SKM-1 (cell line): ENCODE measurements around the gene LYG2.
A peak's percentile ranks its signal among the peaks of the same experiment; 100 is the strongest.
"Not testable (repeated sequence)": the region's sequence is repeated elsewhere in the genome, so short reads cannot be mapped to it uniquely, and the experiment has no call there.

Experiments
- DNase-seq: peaks from one replicate; lab custom pipeline; 2025; ENCODE audit not compliant: unreplicated experiment; lab: John Stamatoyannopoulos, UW

The LYG2 gene

DNA sequence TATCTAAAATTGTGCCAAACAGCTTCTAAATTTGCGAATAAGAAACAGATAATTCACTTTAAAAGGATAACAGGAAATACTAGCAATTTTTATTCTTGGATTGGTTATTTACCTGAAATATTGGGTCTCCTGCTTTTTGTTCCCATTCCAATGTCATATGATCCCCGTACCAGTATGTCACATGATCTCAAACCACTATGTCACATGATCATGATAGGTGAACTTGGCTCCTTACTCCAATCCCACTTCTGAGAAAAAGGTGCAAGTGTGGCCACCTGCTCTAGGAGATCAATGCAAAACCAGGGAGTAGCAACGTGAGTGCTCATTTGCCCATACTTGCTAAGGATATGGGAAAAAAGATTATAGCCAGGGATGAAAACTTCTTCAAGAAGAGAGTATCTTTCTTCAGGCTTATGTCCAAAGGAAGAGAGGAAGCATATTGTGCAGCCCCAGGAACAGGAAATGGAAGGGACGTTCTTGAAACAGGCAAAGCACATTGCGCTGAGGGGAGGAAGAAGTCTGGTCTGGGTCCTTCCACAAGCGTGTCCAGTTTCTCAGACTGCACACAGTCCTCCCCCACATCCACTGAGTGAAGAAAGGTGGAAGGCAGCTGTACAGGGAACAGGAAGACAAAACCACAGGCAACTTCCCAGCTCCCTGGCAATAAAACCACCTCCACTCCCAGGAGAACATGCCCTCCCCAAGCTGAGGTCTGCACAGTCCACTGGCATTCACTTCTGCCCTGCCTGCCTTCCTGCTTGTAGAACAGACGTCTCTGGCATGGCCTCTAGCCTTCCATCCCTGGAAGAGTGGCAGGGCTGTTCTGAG, at the start of gene LYG2:
Gene LYG2, minus strand, starts transcription at position 176 of the 828 bp plus-strand sequence. CDS start 1,406 bp downstream, outside the sequence.
- DNase-seq = peak; percentile 32

DNA sequence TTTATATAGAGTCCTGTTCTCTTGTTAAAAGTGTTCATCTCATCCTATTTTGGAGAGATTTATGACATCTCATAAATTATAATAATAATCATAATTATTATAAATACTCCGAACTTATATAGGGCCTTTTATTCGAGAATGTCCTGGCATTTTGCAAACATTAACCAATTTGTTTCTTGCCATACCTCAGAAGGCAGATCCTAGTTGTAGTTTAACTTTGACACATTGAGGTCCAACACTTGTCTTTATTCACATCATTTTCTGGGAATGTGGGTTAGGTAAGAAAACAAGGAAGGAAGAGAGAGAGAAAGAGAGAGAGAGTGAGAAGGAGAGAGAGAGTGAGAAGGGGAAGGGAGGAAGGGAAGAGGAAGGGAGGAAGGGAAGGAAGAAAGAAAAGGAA, 45.6 kb upstream of the LYG2 start, which contains the start of gene LYG1:
Gene LYG1, minus strand, starts transcription at position 101 of the 400 bp plus-strand sequence. CDS start 5,527 bp downstream, outside the sequence.
- not testable (repeated sequence) for DNase-seq

DNA sequence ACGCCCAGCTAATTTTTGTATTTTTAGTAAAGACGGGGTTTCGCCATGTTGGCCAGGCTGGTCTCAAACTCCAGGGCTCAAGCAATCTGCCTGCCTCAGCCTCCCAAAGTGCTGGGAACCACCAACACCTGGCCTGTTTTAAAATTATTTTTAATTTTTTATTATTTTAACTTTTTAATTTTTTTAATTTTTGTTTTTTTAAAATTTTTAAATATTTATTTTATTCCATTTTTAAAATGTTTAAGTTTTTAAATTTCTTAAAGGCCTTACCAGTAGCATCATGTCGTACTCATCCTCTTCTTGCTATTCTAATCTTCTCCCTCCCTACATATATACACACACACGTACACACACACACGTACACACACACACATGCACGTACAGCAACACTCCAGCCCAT, 44.1 kb upstream of the LYG2 start:
- DNase-seq = no peak

DNA sequence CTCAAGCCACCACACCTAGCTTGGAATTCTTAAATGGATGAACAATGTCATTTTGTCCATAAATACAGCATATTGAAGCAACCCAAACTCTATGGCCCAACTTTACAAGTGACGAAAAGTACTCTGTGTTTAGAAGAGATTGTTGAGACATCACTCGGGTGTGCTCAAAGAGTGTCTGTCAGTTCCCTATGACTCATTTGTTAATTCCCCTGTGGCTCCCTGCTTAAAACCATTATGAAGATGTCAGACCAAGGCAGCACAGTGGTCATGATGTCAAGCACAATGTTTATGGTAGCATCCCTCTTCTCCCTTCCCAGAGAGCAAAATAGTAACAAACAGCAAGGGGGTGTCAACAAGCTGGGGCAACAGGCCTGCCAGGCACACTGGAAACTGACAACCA, 42.5 kb upstream of the LYG2 start:
- no peak for DNase-seq

- no peak for DNase-seq
Observed at GRCh38 chr2:99285526-99285925, 30.1 kb upstream of the LYG2 start.

DNA sequence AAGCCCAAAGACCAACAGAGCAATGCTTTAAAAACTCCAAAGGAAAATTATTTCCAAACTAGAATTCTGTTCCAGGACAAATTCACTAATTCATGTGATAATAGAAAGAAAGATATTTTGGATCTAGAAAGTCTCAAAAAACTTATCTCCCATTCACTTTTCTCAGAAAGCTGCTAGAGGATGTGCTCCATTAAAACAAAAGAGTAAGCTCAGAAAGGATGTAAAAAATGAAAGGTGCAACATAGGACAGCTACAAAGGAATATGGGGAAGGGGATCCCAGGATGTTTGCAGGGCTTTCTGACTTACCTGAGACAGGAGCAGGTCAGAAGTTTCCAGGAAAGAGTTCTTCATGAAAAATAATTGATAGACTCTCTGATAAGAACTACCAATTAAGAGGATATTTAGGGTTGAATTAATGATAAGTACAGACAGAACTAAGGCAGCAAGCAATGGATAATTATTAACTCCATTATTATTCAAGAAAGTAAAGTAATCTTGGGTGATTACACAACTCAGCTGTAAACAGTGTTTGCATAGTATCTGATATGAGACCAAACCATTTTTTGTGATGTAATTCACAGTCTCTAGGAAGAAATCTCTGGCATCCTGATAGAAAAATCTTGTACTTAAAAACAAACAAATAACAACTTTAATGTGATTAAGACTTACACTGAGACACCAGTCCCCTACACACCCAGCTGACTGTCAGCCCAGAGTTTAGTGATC, 24.7 kb upstream of the LYG2 start:
- no peak for DNase-seq

GRCh38 chr2:99278793-99279291, 23.4 kb upstream of the LYG2 start:
- DNase-seq = no peak

- DNase-seq = not testable (repeated sequence)
Observed at GRCh38 chr2:99278195-99278765, 22.8 kb upstream of the LYG2 start.

GRCh38 chr2:99275882-99276281, 20.4 kb upstream of the LYG2 start:
- no peak for DNase-seq

GRCh38 chr2:99261242-99261641, 5.8 kb upstream of the LYG2 start:
- DNase-seq = no peak

DNA sequence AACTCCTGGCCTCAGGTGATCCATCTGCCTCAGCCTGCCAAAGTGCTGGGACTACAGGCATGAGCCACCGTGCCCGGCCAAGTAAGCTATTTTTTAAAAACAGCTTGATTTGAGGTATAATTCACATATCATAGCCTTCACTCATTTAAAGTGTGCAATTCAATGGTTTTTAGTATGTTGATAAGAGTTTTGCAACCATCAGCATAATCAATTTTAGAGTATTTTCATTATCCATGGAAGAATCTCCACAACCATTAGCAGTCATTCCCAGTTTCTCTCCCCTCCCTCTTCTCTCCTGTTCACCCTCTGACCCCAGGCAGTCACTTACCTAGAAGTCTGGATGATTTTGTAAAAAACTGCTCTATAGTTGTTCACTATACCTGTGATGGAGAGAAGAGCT, 4.7 kb upstream of the LYG2 start:
- DNase-seq = no peak

DNA sequence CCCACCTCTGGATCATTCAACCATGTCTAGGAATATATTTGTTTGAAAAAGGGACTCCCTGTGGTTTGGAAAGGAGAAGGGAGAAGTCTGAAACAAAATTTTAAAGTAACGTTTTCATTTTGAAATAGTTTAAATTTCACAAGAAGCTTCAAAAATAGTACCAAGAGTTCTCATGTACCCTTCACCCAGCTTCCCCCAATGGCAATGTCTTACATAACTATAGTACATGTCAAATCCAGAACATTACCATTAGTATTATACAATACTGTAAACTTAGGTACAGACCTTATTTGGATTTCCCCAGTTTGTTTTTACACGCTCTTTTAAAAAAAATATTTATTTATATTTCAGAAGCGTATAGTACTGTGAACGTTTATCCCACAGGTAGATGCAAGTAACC, 4.0 kb upstream of the LYG2 start:
- no peak for DNase-seq

DNA sequence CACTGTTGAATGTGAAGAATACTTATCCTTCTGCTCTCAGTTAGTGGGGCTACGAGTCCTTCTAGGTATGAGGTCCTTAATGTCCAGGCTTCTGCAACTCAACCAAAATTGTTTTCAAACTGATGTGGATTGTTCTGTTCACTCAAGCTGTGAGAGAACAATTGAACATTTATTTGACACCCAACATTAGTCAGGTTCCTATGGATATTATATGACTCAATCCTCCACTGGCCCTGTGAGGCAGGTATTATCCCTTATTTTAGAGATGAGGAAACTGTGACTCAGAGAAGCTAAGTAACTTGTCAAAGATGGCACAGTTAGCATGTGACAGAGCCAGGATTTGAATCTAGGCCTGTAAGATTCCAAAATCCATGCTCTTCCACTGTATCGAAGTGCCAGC, 1.2 kb upstream of the LYG2 start:
- DNase-seq = no peak

DNA sequence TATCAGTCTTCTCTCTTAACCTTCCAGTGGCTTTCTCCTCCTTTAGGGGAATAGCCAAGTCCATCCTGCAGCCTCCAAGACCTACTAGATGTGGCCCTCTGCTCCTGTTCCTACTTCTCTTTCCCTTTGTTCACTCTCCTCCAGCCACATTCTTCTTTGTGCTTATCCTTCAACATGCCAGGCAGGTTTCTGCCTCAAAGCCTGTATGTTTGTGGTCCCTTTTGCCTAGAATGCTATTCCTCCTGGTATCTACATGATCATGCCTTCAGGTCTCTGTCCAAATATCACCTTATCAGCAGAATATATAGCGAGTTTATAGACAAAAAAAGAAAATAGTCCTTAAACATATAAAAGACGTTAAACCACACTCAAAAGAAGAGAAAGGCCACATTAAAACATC, 5.5 kb downstream of the LYG2 start:
- no peak for DNase-seq

DNA sequence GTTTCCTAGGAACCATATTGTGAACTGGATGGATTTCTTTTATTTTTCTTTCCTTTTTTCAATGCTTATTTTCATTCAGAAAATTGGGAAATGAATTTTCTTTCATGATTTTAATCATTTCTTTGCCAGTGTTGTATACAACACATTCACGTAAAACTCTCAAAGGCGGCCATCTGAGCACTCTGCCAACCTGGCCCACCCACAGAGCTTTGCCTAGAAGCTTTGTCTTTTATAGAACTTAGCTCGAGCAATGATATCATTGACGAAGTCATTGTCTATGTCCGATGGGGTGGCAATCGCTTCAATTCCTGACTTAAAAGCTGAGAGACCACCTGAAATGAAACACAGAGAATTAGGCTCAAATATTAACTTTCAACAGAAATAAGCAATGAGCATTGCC, 13.3 kb downstream of the LYG2 start:
- DNase-seq = no peak

- DNase-seq = no peak
Observed at GRCh38 chr2:99240431-99240830, 15.0 kb downstream of the LYG2 start.

DNA sequence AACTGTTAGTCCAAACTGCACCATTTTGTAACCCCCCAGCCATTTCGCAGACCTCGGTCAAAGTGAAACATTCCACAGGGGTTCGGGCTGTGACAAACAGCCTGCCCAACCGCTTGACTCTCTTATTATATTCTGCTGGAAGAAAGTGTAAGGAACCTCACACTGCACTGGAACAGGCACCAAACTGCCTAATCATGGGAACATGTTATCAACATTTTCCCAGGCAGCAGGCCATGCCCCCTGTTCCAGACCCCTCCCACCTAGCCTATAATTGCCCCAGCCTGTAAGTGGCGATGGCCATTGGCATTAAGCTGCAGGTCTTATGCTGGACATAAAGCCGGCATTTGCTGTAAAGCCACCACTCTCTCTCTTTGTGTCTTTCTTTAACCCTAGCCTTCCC, 16.9 kb downstream of the LYG2 start:
- no peak for DNase-seq

DNA sequence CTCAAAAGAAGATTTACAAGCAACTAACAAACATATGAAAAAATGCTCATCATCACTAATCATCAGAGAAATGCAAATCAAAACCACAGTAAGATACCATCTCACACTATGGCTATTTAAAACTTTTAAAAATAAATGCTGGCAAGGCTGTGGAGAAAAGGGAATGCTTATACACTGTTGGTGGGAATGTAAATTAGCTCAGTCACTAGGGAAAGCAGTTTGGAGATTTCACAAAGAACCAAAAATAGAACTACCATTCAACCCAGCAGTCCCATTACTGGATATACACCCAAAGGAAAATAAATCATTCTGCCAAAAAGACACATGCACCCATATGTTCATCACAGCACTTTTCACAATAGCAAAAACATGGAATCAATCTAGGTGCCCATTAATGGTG, 22.3 kb downstream of the LYG2 start:
- DNase-seq = not testable (repeated sequence)

- no peak for DNase-seq
Observed at GRCh38 chr2:99217929-99218501, 37.5 kb downstream of the LYG2 start.

GRCh38 chr2:99216096-99216495, 39.4 kb downstream of the LYG2 start:
- no peak for DNase-seq

- no peak for DNase-seq
Observed at GRCh38 chr2:99205491-99205890, 50.0 kb downstream of the LYG2 start.
